HG03025 (cell line): ENCODE measurements around the gene LPGAT1.
"Not testable (repeated sequence)": the region's sequence is repeated elsewhere in the genome, so short reads cannot be mapped to it uniquely, and the experiment has no call there.

Experiments used
- ATAC-seq: cut with Tn5 transposase; IDR thresholded peaks from one replicate; pipeline ENCODE4 v1.9.1; 2021; ENCODE audit warnings: mild to moderate bottlenecking, moderate library complexity; ENCODE audit not compliant: unreplicated experiment, low FRiP score

The LPGAT1 gene

GRCh38 chr1:211737115-211738035 lies 93.2 kb downstream of the LPGAT1 start:
- ATAC-seq = no peak

- no peak for ATAC-seq
These were observed 94.1 kb downstream of the LPGAT1 start for GRCh38 chr1:211736351-211736915.

GRCh38 chr1:211735208-211736170 lies 95.1 kb downstream of the LPGAT1 start:
- no peak for ATAC-seq

GRCh38 chr1:211734791-211735190 lies 95.8 kb downstream of the LPGAT1 start:
- no peak for ATAC-seq

GRCh38 chr1:211734359-211734758 lies 96.2 kb downstream of the LPGAT1 start:
- no peak for ATAC-seq

DNA sequence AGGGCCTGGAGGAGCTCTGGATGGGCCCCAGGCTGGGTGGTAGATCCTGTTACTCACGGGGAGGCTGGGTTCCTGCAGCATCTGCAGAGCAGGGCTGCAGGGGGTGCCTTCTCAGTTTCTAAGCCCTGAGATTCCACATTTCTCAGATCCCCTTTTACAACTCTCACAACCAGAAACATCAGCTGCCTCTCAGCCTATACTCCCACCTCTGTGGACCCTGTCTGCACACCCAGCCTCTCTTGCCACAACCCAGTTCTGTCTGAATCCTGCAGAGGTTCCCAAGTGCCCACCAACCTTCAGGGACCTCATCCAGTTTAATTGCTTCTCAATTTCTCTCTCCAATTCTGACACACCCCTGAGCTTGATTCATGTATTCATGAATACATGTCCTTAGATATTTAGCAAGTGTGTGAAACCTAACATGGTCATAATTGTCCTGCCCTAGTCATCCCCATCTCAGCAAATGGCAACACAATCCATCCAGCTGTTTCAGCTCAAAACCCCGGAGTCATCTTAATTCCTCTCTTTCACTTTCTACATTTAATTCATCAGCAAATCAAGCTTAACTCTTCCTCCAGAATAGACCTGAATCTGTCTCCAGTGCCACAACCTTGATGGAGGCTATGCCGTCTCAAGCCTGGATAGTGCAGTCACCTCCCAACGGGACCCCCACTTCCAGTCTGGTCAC lies 98.1 kb downstream of the LPGAT1 start:
- ATAC-seq = peak; percentile 76

- peak; percentile 15 for ATAC-seq
These were observed 98.9 kb downstream of the LPGAT1 start for GRCh38 chr1:211731456-211732292.

- ATAC-seq = no peak
These were observed 100.2 kb downstream of the LPGAT1 start for GRCh38 chr1:211730347-211730746.

DNA sequence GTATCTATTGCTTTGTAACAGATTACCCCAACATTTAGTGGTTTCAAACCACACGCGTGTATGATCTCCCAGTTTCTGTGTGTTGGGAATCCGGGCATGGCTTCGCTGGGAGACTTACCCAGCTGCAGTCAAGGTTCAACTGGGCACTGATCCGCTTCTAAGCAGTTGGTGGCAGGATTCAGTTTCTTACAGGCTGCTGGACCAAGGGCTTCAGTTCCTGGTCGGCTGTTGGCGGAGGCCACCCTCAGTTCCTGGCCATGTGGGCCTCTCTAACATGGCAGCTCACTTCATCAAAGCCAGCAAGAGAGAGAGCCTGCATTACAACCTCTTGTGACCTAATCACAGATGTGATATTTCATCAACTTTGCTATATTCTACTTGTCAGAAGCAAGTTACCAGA lies 101.3 kb downstream of the LPGAT1 start:
- ATAC-seq = no peak

GRCh38 chr1:211726467-211726995 lies 104.0 kb downstream of the LPGAT1 start:
- ATAC-seq = no peak

DNA sequence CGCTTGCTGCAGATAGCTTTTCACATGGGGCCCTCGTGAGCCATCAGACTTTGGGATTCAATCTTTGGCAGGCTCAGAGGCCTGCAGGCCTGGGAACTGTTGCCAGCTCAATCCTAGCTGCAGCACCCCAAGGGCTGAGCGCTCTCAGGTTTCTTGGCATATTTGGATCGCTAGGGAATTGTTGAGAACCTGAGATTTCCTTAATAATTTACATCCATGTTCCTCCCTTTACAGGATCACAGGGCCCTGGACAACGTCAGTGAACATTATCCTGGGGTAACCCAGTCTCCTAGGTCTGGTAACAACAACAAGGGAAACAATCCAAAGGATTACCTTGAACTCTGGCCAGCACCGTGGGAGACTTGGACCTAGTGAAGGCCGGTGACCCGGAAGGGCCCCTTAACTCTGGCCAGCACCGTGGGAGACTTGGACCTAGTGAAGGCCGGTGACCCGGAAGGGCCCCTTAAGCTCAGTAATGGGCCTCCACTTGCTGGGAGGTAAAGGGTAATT lies 105.8 kb downstream of the LPGAT1 start:
- ATAC-seq = no peak

DNA sequence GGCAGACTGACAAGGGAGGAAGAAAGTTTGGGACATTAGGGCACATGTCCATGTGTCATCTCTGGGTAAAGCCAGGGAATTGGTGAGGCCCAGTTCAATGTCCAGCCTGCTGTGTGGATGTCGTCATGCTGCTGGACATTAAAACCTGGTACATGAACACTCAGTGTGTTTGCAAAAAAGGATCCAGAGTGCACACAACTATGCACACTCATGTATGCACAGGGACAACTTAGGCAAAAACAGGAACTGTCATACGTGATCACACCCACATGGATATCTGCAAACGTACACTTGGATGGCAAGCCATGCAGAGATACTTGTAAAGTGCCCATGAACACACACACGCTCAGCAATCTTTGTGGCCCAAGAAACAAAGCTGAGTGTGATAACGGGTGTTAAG lies 107.3 kb downstream of the LPGAT1 start:
- no peak for ATAC-seq

DNA sequence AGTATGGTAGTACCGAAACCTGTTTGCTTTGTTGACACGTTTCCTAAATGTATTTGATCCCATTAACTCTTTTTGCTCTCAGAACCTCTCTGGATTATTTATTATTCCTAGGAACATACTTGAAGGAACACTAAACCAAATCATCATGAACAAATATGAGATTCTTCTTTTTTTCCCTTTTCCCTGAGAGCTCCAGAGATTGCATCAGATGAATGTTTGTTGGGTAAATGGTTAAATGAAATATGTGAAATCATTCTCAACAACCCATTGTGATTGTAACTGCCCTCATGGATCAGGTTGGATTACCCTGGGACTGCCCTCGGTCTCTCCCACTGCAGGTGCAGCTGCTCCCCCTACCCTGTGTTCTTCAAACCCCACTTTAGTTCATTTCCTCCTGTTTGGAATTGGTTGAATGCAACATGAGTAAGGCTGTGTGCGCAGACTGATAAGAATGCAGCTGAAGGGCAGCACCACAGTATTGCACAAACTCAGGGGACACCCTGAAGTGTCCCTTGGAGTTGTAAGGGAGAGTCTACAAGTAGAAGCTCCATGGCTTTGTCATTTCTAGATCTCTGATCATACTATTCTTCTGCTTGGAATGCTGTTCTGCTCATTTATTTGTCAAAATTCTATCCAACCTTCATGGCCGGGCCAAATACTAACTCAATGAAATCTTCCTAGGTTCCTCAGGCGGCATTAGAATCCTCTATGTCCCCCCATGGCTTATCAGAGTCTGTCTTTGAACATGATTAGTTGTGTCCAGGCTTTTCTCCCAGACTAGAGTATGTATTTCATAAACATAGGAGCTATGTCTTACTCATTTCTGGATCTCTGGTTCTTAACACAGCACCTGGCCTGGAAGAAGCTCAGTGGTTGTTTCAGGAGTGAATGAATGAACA lies 108.0 kb downstream of the LPGAT1 start:
- no peak for ATAC-seq

GRCh38 chr1:211716555-211716954 lies 114.0 kb downstream of the LPGAT1 start:
- ATAC-seq = not testable (repeated sequence)

GRCh38 chr1:211715971-211716370 lies 114.6 kb downstream of the LPGAT1 start:
- ATAC-seq = no peak

DNA sequence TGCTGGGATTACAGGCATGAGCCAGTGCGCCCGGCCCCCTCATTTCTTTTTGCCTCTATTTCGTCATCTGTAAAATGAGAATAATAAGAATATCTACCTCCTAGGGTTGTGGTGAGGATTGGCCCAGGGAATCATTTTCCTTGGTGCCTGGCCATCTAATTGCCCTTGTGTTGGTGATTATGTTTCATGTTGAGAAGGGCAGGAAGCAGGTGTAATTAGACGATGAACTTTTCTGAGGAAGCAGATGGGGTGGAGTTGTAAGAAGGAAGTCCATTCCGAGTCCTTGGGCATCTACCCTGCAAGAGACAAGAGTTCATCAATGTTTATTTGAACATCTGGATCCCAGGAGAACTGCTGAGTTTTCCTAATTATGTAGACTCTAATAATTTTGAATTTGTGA lies 116.4 kb downstream of the LPGAT1 start:
- no peak for ATAC-seq

GRCh38 chr1:211713231-211713630 lies 117.3 kb downstream of the LPGAT1 start:
- ATAC-seq = no peak

- no peak for ATAC-seq
These were observed 119.3 kb downstream of the LPGAT1 start for GRCh38 chr1:211711315-211711705.
